GM19324 (cell line): ENCODE measurements around the gene SNU13.
A peak's percentile ranks its signal among the peaks of the same experiment; 100 is the strongest.
"Not testable (repeated sequence)": the region's sequence is repeated elsewhere in the genome, so short reads cannot be mapped to it uniquely, and the experiment has no call there.

Experiments used
- ATAC-seq: cut with Tn5 transposase; IDR thresholded peaks from one replicate; pipeline ENCODE4 v1.9.1; 2021; ENCODE audit warnings: mild to moderate bottlenecking, moderate library complexity; ENCODE audit not compliant: unreplicated experiment, low FRiP score

The SNU13 gene

GRCh38 chr22:41688365-41689211 lies at the start of gene SNU13:
Gene SNU13, minus strand, starts transcription at chr22:41688867. Its CDS starts 71 bp downstream, at chr22:41688796.
- peak; percentile 81 for ATAC-seq

- not testable (repeated sequence) for ATAC-seq
These were observed 44.6 kb upstream of the SNU13 start for GRCh38 chr22:41733241-41733640.

DNA sequence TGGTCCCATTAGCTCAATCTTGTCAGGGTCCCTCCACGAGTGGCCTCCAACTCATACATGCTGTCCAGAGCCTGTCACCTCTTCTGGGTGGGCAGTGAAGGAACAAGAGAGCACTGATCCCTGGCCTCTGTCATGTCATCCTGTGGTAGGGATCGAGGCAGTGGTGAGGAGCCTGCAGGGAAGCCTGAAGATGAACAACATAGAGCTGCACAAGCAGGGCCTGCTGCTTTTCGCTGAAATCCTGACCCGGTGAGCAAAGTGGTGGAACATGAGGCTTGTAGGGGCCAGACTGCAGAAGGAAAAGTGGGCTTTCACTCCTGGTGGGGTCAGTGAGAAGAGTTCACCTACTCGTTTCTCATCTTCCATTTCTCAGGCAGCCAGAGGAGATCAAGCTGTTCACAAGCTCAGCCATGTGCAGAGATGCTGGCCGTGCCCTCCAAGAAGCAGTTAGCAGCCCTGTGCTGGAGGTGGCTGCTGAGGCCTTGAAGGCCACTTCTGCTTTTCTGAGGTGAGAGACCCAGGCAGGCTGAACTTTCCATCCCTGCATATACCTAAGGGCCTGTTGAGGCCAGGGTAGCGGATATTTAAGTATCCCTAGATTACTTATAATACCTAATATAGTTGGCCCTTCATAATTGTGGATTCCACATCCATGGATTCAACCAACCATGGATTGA lies 43.6 kb upstream of the SNU13 start:
- no peak for ATAC-seq

DNA sequence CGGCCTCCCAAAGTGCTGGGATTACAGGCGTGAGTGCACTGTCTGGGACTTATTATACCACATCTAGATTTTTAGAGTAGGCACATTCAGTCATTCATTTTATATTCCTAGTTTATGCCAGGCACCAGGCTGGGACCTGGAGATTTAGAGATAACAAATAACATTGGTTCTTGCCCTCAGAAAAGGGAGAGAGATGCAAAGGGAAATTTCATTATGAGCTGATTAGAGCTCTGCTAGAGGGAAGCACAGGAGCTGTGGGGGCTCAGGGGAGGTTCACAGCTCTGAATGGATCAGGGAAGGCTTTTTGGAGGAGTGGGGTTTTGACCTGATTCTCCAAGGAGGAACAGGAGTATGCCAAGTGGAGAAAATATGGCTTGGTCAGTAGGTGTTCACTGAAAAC lies 42.9 kb upstream of the SNU13 start:
- no peak for ATAC-seq

DNA sequence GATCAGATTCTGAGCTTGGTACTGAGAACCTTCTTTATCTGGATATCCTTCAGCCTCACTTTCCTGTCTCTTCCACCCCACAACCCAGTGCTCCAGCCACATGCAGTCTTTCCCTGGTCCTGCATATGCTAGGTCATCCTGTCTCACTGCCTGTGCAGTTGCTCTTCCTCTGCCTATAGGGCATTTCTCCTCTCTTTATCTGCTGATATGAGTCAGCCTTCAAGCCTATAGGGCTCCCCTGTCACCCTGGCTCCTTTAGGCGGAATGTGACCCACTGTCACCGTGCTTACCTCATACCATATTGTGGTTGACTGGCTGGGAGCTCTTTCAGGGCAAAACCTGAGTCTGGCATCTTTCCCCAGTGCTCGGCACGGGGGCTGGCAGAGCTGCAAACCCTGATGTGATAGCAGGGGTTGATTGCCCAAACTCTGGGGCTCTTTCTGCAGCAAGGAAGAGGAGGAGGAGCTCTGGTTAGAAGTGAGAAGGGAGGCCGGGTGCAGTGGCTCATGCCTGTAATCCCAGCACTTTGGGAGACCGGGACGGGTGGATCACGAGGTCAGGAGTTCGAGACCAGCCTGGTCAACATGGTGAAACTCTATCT lies 36.9 kb upstream of the SNU13 start:
- ATAC-seq = no peak

GRCh38 chr22:41722496-41722895 lies 33.8 kb upstream of the SNU13 start:
- ATAC-seq = no peak

DNA sequence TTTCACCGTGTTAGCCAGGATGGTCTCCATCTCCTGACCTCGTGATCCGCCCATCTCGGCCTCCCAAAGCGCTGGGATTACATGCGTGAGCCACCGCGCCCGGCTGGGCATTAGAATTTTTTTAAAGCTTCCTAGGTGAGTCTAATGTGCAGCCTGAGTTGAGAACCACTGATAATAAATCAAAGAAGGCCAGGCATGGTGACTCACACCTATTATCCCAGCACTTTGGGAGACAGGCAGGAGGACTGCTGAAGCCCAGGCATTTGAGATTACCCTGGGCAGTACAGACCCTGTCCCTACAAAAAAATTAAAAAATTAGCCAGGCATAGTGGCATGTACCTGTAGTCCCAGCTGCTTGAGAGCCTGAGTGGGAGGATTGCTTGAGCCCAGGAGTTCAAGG lies 24.3 kb upstream of the SNU13 start:
- ATAC-seq = no peak

DNA sequence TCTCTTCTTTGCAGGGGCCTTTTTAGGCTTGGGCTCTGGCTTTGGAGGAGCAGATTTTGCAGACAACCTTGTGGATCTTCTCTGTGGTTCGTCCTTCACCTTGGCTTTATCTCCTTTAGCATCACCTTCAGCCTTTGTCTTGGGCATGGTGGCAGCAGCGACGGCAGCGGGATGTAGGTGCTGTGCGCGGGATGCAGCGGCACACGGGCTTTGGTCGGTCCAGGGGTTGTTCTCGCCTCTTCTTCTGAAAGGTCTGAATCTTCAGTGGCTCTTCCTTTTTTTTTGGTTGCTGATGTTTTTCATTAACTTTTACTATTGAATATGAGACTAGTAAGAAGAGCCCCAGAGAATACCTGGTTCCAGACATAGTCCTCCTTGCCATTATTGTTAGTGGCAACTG lies 20.7 kb upstream of the SNU13 start:
- no peak for ATAC-seq

GRCh38 chr22:41702763-41703162 lies 14.1 kb upstream of the SNU13 start:
- no peak for ATAC-seq

DNA sequence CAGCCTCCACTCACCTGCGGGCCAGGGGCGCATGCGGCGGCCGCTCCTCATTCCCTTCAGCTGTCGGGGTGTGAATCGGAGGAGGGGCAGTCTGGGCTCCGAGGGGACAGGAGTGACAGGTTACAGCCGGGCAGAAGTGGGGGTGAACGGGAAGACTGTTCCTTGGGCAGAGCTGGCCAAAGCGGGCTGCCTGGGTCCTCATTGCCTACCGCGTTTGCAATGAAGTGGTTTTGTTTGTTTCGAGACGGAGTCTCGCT lies 11.4 kb upstream of the SNU13 start:
- no peak for ATAC-seq

DNA sequence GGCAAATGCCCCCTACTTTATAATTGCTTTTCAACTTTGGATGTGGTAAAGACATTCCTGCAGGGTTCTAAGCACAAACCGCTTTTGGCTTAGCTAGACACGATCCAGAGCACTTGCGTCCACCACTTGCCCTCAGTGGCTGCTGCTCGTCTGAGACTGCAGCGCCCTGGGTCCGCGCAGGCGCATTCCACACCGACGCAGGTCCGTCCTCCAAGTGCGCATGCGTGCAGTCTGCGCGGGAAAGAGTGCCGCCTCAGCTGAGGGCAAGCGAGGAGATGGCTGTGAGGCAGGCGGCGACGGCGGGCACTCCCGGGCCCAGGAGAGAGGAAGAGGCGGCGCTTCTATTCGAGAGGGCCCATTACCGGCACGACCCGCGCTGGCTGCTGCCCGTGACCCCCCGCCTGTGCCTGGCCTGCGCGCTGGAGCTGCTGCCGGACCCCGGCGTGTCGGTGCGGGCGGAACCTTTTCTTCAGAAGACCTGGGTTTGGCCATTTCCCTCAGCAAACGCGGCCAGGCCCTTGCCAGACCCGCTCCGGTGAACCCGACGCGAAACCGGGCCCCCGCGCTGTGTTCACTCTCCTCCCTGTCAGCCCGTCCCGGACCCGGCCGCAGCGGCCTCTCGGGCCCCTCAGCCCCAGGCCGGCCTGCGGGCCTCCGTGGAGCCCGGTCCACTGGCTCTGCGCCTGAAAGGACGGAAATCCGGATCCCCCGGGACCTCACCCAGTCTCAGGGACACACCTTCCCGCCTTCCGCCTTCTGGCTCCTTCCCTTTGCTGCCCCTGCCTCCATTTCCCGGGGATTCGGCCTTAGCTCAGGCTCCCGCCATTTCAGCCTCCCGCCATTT lies 10.8 kb upstream of the SNU13 start, which contains the start of gene MEI1:
Gene MEI1 (plus strand): TSS at position 240 of the 844 bp plus-strand sequence. CDS start 36 bp downstream, at position 276.
- ATAC-seq = no peak

DNA sequence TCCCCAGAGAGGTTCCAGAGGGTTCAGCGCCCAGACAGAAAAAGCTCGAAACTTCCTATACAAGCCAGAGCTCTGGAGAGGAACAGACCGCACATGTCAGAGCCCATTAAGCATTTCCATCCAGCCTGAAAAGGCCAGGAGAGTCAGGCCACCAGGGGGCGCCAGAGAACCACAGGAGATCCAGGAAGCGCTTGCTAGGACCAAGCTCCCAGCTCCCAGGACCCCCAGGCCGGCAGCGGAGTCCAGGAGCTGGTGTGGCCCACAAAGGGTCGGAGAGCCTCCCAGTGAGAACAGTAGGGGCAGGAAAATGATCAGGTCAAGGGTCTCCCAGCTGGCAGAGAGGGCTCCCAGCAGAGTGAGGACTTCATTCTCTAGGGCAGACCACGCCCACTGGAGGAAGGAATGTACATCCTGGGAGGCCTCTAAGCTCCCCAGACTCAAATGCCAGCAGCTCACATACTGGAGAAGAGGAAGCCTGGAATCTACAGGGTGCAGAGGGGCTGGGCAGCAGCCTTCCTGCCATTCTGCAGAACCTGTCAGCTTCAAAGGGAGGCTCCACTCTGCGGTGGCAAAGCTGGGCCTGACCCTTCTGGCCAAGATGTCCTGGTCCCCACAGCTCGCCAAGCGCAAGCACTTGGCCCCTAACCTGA lies 8.6 kb upstream of the SNU13 start:
- no peak for ATAC-seq

DNA sequence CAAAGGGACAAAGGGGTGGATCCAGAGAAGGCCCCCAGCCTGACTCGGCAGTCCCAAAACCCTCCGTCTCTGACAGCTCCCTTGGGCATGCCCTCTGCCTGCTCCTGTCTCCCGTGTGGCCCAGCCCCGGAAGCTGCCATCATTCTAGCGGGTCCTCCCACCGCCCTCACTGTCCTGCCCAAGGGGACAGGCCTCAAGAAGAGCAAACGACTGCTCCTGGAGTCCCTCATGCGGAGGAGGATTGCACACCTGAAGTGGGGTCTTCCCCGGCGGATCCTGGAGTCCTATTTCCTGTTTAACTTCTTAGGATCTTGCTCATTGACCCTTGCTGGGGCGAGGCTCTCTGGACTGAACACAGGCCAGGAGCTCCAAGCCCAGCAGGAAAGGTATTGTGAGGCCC lies 8.0 kb upstream of the SNU13 start:
- ATAC-seq = no peak

- ATAC-seq = no peak
These were observed 6.5 kb upstream of the SNU13 start for GRCh38 chr22:41695211-41695610.

DNA sequence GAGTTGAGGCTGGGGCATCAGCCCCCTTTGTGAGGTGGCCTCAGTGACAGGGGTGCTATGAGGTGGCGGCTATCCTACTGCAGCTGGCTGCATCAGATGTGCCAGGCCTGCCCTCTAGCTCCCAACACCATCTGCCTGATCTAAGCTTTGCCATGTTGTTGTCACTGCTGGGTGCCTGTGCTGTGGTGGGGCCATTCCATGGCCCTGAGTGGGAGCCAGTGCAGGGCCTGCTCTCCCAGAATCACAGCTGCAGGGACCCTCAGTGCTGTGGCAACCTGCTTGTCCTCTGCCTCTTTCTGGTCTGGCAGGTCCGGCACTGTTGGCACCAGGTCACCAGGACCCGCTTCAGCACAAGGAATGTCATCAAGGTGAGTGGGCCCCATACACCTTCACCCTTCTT lies 1.8 kb upstream of the SNU13 start:
- ATAC-seq = no peak

DNA sequence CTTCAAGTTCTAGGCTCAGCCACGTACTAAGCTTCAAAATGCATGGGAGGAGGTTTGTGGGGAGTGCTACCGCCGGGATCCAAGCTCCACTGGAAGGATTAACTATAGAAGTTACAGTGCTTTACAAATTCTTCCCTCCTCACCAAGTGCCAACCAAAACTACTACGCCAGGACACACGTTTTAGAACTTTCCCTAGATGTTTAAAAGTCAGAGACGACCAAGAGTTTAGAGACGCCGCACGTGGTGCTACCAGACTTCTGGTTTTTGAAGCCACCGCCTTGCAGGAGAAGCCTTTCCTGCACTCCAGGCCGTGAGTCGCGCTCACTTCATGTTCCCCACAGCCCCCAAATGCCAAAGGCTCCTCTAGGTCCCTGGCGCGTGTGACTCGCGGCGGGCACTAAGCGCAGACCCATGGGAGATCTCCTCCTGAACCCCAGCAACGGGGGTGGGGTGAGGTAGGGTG lies 734 bp downstream of the SNU13 start:
- peak; percentile 14 for ATAC-seq

- not testable (repeated sequence) for ATAC-seq
These were observed 1.8 kb downstream of the SNU13 start for GRCh38 chr22:41686890-41687289.

- ATAC-seq = no peak
These were observed 4.5 kb downstream of the SNU13 start for GRCh38 chr22:41684194-41684593.

- ATAC-seq = no peak
These were observed 5.1 kb downstream of the SNU13 start for GRCh38 chr22:41683616-41684015.

DNA sequence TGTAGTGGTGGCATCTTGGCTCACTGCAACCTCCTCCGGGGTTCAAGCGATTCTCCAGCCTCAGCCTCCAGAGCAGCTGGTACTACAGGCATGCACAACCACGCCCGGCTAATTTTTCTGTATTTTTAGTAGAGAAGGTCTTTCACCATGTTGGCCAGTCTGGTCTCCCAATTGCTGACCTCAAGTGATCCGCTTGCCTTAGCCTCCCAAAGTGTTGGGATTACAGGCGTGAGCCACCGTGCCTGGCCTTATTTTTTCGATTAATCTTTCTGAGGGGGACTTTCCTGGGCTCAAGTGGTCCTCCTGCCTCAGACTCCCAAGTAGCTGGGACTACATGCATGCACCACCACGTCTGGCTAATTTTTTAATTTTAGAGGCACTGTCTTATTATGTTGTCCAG lies 5.6 kb downstream of the SNU13 start:
- ATAC-seq = no peak
